Breast epithelium (tissue), 3 donors: ENCODE measurements around the gene TOLLIP.

ENCODE experiments used
- CTCF ChIP-seq, 3 donors: fragments of 450-650 bp; IDR thresholded peaks; one replicate each; pipeline ENCODE4 v1.5.1; 2016 to 2017; ENCODE audit warnings: antibody characterized with exemption in 3 of 3, mild to moderate bottlenecking in 3 of 3, moderate library complexity in 3 of 3
- POLR2A ChIP-seq: fragments of 450-650 bp; IDR thresholded peaks from one replicate; pipeline ENCODE4 v1.6.1; 2016; ENCODE audit warnings: antibody characterized with exemption, mild to moderate bottlenecking, moderate library complexity
- POLR2AphosphoS5 ChIP-seq, 3 donors: sonication (generic); formaldehyde crosslinking; IDR thresholded peaks; one replicate each; pipeline ENCODE4 v1.6.1; 2017; ENCODE audit warnings: antibody characterized with exemption in 3 of 3

DNA sequence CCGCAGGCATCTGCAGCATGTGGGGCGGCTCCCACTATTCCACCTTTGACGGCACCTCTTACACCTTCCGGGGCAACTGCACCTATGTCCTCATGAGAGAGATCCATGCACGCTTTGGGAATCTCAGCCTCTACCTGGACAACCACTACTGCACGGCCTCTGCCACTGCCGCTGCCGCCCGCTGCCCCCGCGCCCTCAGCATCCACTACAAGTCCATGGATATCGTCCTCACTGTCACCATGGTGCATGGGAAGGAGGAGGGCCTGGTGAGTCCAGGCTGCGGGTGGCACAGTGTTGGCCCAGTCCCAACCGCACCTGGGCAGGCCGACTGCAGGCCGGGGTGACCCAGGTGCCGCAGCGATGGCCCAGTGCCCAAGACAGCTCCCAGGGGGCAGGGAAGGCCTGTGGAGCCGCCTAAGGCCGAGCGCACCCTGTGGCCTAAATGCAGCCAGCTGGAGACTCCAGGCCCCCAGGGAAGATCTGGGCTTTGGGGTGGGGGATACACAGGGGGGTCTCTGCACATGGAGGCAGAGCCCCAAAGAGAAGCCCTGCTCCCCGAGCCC, 55.3 kb downstream of the TOLLIP start:
- TF ChIP-seq POLR2A (no peak), CTCF (IDR thresholded peaks at IDR 0.05) (no peak), POLR2AphosphoS5 (IDR thresholded peaks at IDR 0.05) (no peak)
